T-helper 1 cell treated with Interleukin-12 subunit alpha and Interleukin-12 subunit beta and Interleukin-4 antibody, amounts not matched to agents 30 ng/mL and 1 ng/mL, for 36 hours (primary cell): ENCODE results near the gene KRTAP10-8. TPM values are rescaled to one million over a fixed set of nuclear protein-coding genes. Genes with fewer than 3 reads are reported as not detected.
"Not testable (repeated sequence)": the region's sequence is repeated elsewhere in the genome, so short reads cannot be mapped to it uniquely, and the experiment has no call there.

ENCODE experiments used
- intact Hi-C: fragments of 100-400 bp; cut with micrococcal nuclease; formaldehyde crosslinking; loops from one replicate; pipeline ENCODE4 v1.15.1; 2024
- total RNA-seq: library from RNA; stranded (reverse); gene quantifications from 2 replicates; pipeline ENCODE4 v1.2.3, GENCODE V29; 2022

The KRTAP10-8 gene
- total RNA-seq, 1 donor from 2014 or later: not detected

- intact Hi-C loops: no loop called here
Observed at GRCh38 chr21:44639331-44639655, 27.4 kb downstream of the KRTAP10-8 start.

- intact Hi-C loops: no loop called here
Observed at GRCh38 chr21:44640761-44641160, 28.9 kb downstream of the KRTAP10-8 start.

DNA sequence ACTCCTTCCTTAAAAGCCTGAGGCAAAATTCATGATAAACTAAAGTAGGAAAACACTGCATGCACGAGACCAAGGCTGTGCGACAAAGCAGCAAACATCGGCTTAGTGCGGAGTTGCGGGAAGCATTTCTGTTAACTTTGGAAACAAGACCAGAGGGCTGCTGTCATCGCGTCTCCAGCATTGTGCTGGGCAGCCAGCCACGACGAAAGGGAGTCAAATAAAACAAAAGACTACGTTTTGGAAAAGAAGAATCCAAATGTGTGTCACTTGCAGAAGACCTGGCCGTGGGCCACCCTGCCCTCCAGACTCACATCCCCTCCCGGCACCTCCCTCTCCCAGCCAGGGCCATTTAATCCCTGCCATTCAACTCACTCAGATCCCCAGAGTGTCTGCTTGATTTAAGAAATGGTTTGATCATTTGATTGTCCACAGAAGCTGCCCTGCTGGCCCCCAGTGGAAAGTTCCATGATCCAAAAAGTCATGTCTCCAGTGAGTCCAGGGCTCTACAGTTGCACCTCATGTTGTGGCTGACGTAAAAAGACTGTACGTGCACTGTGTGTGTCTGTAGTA lies 31.9 kb downstream of the KRTAP10-8 start:
- intact Hi-C loops: loop anchor here (2.0 kb wide), 1 partner anchor 15 kb away; no protein-coding TSS in a partner anchor

GRCh38 chr21:44644878-44645277 lies 33.0 kb downstream of the KRTAP10-8 start:
- intact Hi-C loops: loop anchor here (2.0 kb wide), 1 partner anchor 14 kb away; no protein-coding TSS in a partner anchor

DNA sequence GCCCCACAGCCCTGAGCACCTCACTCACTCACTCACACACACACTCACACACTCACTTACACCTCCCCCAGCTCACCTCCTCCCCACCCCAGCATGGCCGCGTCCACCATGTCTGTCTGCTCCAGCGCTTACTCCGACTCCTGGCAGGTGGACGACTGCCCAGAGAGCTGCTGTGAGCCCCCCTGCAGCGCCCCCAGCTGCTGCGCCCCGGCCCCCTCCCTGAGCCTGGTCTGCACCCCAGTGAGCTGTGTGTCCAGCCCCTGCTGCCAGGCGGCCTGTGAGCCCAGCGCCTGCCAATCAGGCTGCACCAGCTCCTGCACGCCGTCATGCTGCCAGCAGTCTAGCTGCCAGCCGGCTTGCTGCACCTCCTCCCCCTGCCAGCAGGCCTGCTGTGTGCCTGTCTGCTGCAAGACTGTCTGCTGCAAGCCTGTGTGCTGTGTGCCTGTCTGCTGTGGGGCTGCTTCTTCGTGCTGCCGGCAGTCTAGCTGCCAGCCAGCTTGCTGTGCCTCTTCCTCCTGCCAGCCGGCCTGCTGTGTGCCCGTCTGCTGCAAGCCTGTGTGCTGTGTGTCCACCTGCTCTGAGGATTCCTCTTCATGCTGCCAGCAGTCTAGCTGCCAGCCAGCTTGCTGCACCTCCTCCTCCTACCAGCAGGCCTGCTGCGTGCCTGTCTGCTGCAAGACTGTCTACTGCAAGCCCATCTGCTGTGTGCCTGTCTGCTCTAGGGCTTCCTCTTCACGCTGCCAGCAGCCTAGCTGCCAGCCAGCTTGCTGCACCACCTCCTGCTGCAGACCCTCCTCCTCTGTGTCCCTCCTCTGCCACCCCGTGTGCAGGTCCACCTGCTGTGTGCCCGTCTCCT lies 34.7 kb downstream of the KRTAP10-8 start, which contains the start of gene KRTAP10-11:
Gene KRTAP10-11, plus strand, starts transcription at position 49 of the 856 bp plus-strand sequence. Its CDS starts 45 bp downstream, at position 94.
- intact Hi-C loops: not testable (repeated sequence)

- intact Hi-C loops: no loop called here
Observed at GRCh38 chr21:44647222-44647552, 35.3 kb downstream of the KRTAP10-8 start.

GRCh38 chr21:44648557-44649311 lies 36.9 kb downstream of the KRTAP10-8 start:
- intact Hi-C loops: no loop called here

GRCh38 chr21:44649521-44650100 lies 37.7 kb downstream of the KRTAP10-8 start:
- intact Hi-C loops: loop anchor here (10.0 kb wide), 1 partner anchor 155 kb away; the partner anchor contains the start of gene UBE2G2

GRCh38 chr21:44650265-44650972 lies 38.5 kb downstream of the KRTAP10-8 start:
- intact Hi-C loops: loop anchor here (10.0 kb wide), 1 partner anchor 154 kb away; the partner anchor contains the start of gene UBE2G2

GRCh38 chr21:44650973-44651675 lies 39.2 kb downstream of the KRTAP10-8 start:
- intact Hi-C loops: loop anchor here (10.0 kb wide), 1 partner anchor 154 kb away; the partner anchor contains the start of gene UBE2G2

GRCh38 chr21:44653123-44653522 lies 41.2 kb downstream of the KRTAP10-8 start:
- intact Hi-C loops: loop anchor here (10.0 kb wide), 1 partner anchor 152 kb away; the partner anchor contains the start of gene UBE2G2

- intact Hi-C loops: loop anchor here (10.0 kb wide), 1 partner anchor 151 kb away; the partner anchor contains the start of gene UBE2G2
Observed at GRCh38 chr21:44653656-44654575, 42.0 kb downstream of the KRTAP10-8 start.

DNA sequence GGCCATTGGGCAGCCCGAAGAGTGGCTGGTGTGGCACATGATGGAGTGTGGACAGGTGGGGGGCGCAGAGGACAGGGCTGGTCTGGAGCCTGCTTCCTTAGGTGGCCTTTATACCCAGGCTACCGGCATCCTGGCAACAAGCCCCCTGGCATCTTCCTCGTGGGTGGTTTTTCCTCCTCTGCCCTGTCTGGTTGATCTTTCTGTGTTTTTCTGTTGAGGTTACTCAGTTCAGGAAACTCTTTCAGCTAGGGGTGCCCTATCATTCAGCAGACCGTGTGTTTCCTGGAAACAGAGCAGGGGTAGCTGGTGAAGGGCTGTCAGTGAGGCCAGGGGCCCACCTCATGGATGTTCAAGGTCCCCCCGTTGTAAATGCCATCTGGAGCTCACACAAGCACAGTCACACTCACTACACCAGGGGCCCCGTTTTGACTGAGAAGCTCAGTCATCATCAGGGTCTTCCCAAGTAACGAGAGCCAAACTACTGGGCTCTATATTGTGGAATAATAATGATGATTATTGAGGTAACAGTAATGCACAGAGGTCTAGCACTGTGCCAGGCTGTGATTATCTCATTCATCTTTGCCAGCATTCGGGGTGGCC lies 42.8 kb downstream of the KRTAP10-8 start, which contains the start of gene KRTAP12-4:
Gene KRTAP12-4, minus strand, starts transcription at position 84 of the 600 bp plus-strand sequence. Its CDS starts 45 bp downstream, at position 39.
- intact Hi-C loops: loop anchor here (5.0 to 10.0 kb wide), 2 partner anchors 87 to 150 kb away; partner anchors contain the start of gene UBE2G2

GRCh38 chr21:44656868-44657267 lies 45.0 kb downstream of the KRTAP10-8 start:
- intact Hi-C loops: loop anchor here (1.0 to 10.0 kb wide), 3 partner anchors 38 to 148 kb away; partner anchors contain the start of gene UBE2G2

- intact Hi-C loops: loop anchor here (1.0 to 10.0 kb wide), 4 partner anchors 13 to 147 kb away; partner anchors contain the start of gene UBE2G2
Observed at GRCh38 chr21:44657635-44658540, 46.0 kb downstream of the KRTAP10-8 start, which contains the start of gene KRTAP12-3. TSS of gene KRTAP12-3 (plus strand) at chr21:44657932. CDS start at chr21:44657980, 48 bp downstream.

GRCh38 chr21:44658541-44658910 lies 46.6 kb downstream of the KRTAP10-8 start:
- intact Hi-C loops: loop anchor here (2.0 to 10.0 kb wide), 3 partner anchors 14 to 146 kb away; partner anchors contain the start of gene UBE2G2
